WTC11 (cell line): Measurements from ENCODE around the gene MEGF11.

ENCODE experiments used
- ATF3 ChIP-seq: sonication (generic); formaldehyde crosslinking; conservative IDR thresholded peaks from 2 replicates; pipeline ENCODE4 v1.8.1; 2022; ENCODE audit warnings: mild to moderate bottlenecking, missing genetic modification reagents
- CREB1 ChIP-seq: sonication (generic); formaldehyde crosslinking; IDR thresholded peaks from 2 replicates; pipeline ENCODE4 v1.8.0; 2023; ENCODE audit warnings: mild to moderate bottlenecking, missing genetic modification reagents
- CTCF ChIP-seq: fragments of 200-600 bp; IDR thresholded peaks from 2 replicates; pipeline ENCODE4 v1.8.0; 2022; ENCODE audit warnings: antibody characterized with exemption
- E2F1 ChIP-seq: sonication (generic); formaldehyde crosslinking; IDR thresholded peaks from 2 replicates; pipeline ENCODE4 v1.8.0; 2022; ENCODE audit warnings: mild to moderate bottlenecking, missing genetic modification reagents
- E2F5 ChIP-seq: sonication (generic); formaldehyde crosslinking; IDR thresholded peaks from 2 replicates; pipeline ENCODE4 v1.8.1; 2022; ENCODE audit warnings: mild to moderate bottlenecking, moderate library complexity, missing genetic modification reagents
- ELF4 ChIP-seq: sonication (generic); formaldehyde crosslinking; IDR thresholded peaks from 2 replicates; pipeline ENCODE4 v1.8.1; 2022; ENCODE audit warnings: low read depth, mild to moderate bottlenecking, moderate library complexity, missing genetic modification reagents
- ETV6 ChIP-seq: sonication (generic); formaldehyde crosslinking; IDR thresholded peaks from 2 replicates; pipeline ENCODE4 v1.8.1; 2022; ENCODE audit warnings: mild to moderate bottlenecking, missing genetic modification reagents
- FOXP4 ChIP-seq: sonication (generic); formaldehyde crosslinking; IDR thresholded peaks from 2 replicates; pipeline ENCODE4 v1.8.0; 2022; ENCODE audit warnings: mild to moderate bottlenecking, missing genetic modification reagents
- NFYB ChIP-seq: sonication (generic); formaldehyde crosslinking; conservative IDR thresholded peaks from 2 replicates; pipeline ENCODE4 v1.8.0; 2022; ENCODE audit warnings: low read depth, missing genetic modification reagents
- PRDM15 ChIP-seq: sonication (generic); formaldehyde crosslinking; IDR thresholded peaks from 2 replicates; pipeline ENCODE4 v1.8.0; 2022; ENCODE audit warnings: missing genetic modification reagents
- PREB ChIP-seq: sonication (generic); formaldehyde crosslinking; IDR thresholded peaks from 2 replicates; pipeline ENCODE4 v1.8.1; 2022; ENCODE audit warnings: mild to moderate bottlenecking, missing genetic modification reagents, moderate library complexity, borderline replicate concordance
- RELA ChIP-seq: sonication (generic); formaldehyde crosslinking; IDR thresholded peaks from 2 replicates; pipeline ENCODE4 v1.8.1; 2022; ENCODE audit warnings: missing genetic modification reagents, mild to moderate bottlenecking, borderline replicate concordance
- TEAD4 ChIP-seq: sonication (generic); formaldehyde crosslinking; IDR thresholded peaks from 2 replicates; pipeline ENCODE4 v1.8.0; 2022; ENCODE audit warnings: mild to moderate bottlenecking, missing genetic modification reagents
- ZBTB21 ChIP-seq: sonication (generic); formaldehyde crosslinking; IDR thresholded peaks from 2 replicates; pipeline ENCODE4 v1.8.1; 2023; ENCODE audit warnings: mild to moderate bottlenecking, missing genetic modification reagents, borderline replicate concordance

- TF ChIP-seq CTCF (no peak), TEAD4 (no peak), PRDM15 (CRISPR knock-in tag) (no peak), NFYB (CRISPR knock-in tag) (no peak), E2F1 (no peak), ATF3 (CRISPR knock-in tag) (no peak), ZBTB21 (CRISPR knock-in tag) (no peak), PREB (CRISPR knock-in tag) (no peak), CREB1 (CRISPR knock-in tag) (no peak), FOXP4 (CRISPR knock-in tag) (no peak), ELF4 (CRISPR knock-in tag) (no peak), ETV6 (CRISPR knock-in tag) (no peak), E2F5 (CRISPR knock-in tag) (no peak), RELA (no peak)
Measured at GRCh38 chr15:65986416-65986815, 267.1 kb downstream of the MEGF11 start.
